Panc1 (cell line): Measurements from ENCODE around the gene ATCAY. TPM values are rescaled to one million over a fixed set of nuclear protein-coding genes. Genes with fewer than 3 reads are reported as not detected.

ENCODE experiments used
- ATAC-seq: fragments of 200-7000 bp; cut with Tn5 transposase; 2 replicates; pipeline ENCODE4 v1.9.1; 2020; ENCODE audit warnings: mild to moderate bottlenecking, moderate library complexity
- BruUV-seq: library from RNA; stranded (reverse); fragments of 400-500 nt; replicated peaks from 2 replicates; lab custom pipeline; 2021; lab: Mats Ljungman, UMichigan
- CTCF ChIA-PET: fragments of 300-600 bp; sonication (Branson Sonifier 250); formaldehyde crosslinking; loops from one replicate; lab custom pipeline; 2022; ENCODE audit warnings: antibody characterized with exemption; lab: Charles Lee
- POLR2A ChIA-PET: fragments of 300-600 bp; sonication (Branson Sonifier 250); formaldehyde crosslinking; loops from one replicate; lab custom pipeline; 2022; ENCODE audit warnings: antibody characterized with exemption; lab: Charles Lee
- DNase-seq: peaks from one replicate; pipeline ENCODE4 v3.0.0-alpha.2; 2010; ENCODE audit warnings: low read depth, low spot score
- H3K27ac ChIP-seq: 2 replicates; pipeline ENCODE4 v1.5.1; 2011; ENCODE audit warnings: mild to moderate bottlenecking, low read length, inconsistent platforms
- H3K27me3 ChIP-seq: fragments of 200-500 bp; sonication (Bioruptor generic); 2 replicates; pipeline ENCODE4 v1.6.0; 2014; ENCODE audit warnings: low read length, inconsistent platforms; ENCODE audit not compliant: control insufficient read depth, insufficient read depth
- H3K36me3 ChIP-seq: fragments of 200-500 bp; sonication (Bioruptor generic); 2 replicates; pipeline ENCODE4 v1.5.1; 2014; ENCODE audit warnings: inconsistent platforms, mild to moderate bottlenecking, low read length, moderate library complexity; ENCODE audit not compliant: control insufficient read depth, insufficient read depth
- H3K4me1 ChIP-seq: 2 replicates; pipeline ENCODE4 v1.5.1; 2011; ENCODE audit warnings: inconsistent platforms, mild to moderate bottlenecking, low read length, moderate library complexity; ENCODE audit not compliant: control insufficient read depth, insufficient read depth
- H3K4me3 ChIP-seq, 2 experiments: 2 replicates each; pipeline ENCODE4 v1.5.1; 2011 to 2012; ENCODE audit warnings: low read depth in 2 of 2, low read length in 2 of 2, mild to moderate bottlenecking in 2 of 2, inconsistent platforms in 1 of 2, moderate library complexity in 1 of 2
- H3K9me3 ChIP-seq: fragments of 200-500 bp; sonication (Bioruptor generic); 2 replicates; pipeline ENCODE4 v1.5.1; 2014; ENCODE audit warnings: low read depth, mild to moderate bottlenecking, inconsistent platforms, low read length, moderate library complexity; ENCODE audit not compliant: control insufficient read depth, insufficient read depth
- POLR2AphosphoS5 ChIP-seq: IDR thresholded peaks from 2 replicates; pipeline ENCODE4 v1.6.1; 2012; ENCODE audit warnings: mild to moderate bottlenecking, low read depth, low read length, moderate library complexity
- SIN3A ChIP-seq: IDR thresholded peaks from 2 replicates; pipeline ENCODE4 v1.6.1; 2012; ENCODE audit warnings: low read depth, mild to moderate bottlenecking, low read length, moderate library complexity, borderline replicate concordance; ENCODE audit not compliant: insufficient read depth
- TCF7L2 ChIP-seq: IDR thresholded peaks from 2 replicates; pipeline ENCODE4 v1.6.1; 2011; ENCODE audit warnings: mild to moderate bottlenecking, low read depth, low read length, inconsistent platforms
- in situ Hi-C: cut with HindIII; loops from 2 replicates; pipeline ENCODE4 v1.10.0; 2016; ENCODE audit warnings: low sequenced_read_pairs, low pct_unique_long_range_greater_than_20kb
- intact Hi-C: fragments of 100-400 bp; cut with micrococcal nuclease; formaldehyde crosslinking; loops from one replicate; pipeline ENCODE4 v1.10.0; 2022; ENCODE audit not compliant: unreplicated experiment
- total RNA-seq: library from RNA; stranded (reverse); gene quantifications from one replicate; pipeline ENCODE4 v1.2.1, GENCODE V29; 2021; ENCODE audit not compliant: unreplicated experiment
- TF ChIP-seq, protein P1 (sequence below): fragments of 450-650 bp; IDR thresholded peaks from 2 replicates; pipeline ENCODE4 v1.5.1; 2017; ENCODE audit warnings: mild to moderate bottlenecking
- TF ChIP-seq, protein P2 (sequence below), 2 experiments: IDR thresholded peaks; 2 replicates each; pipeline ENCODE4 v1.6.1; 2011 to 2012; ENCODE audit warnings: low read depth in 2 of 2, control low read depth in 1 of 2, low read length in 1 of 2, mild to moderate bottlenecking in 1 of 2, moderate library complexity in 1 of 2; ENCODE audit not compliant: insufficient read depth in 1 of 2

Gene ATCAY
- total RNA-seq, 1 experiment from 2014 or later, result 0.15 TPM

- in situ Hi-C loops, result no loop called here
- Histone ChIP-seq H3K27me3 (no peaks in the 10 kb centered on the region), H3K27ac (no peak overlapping the region), H3K4me3 (no peak overlapping the region), H3K36me3 (no peaks in the 10 kb centered on the region), H3K9me3 (peaks cover 4% of the 10 kb centered on the region; the same call in 1 of the 2 replicates), H3K4me1 (no peaks in the 10 kb centered on the region)
- POLR2A ChIA-PET, result interaction anchor here (0.6 kb wide), 1 partner anchor 85 kb away, joined by 13 read pairs; no protein-coding TSS in a partner anchor
- intact Hi-C loops, result no loop called here
- DNase-seq (no peak), ATAC-seq (peak; percentile 93)
- CTCF ChIA-PET, result interaction anchor here (0.8 to 1.2 kb wide), 4 partner anchors 14 to 120 kb away, joined by 3 to 4 read pairs (median 3); no protein-coding TSS in a partner anchor
- BruUV-seq, result no TSS peak
- TF ChIP-seq, protein P1, sequence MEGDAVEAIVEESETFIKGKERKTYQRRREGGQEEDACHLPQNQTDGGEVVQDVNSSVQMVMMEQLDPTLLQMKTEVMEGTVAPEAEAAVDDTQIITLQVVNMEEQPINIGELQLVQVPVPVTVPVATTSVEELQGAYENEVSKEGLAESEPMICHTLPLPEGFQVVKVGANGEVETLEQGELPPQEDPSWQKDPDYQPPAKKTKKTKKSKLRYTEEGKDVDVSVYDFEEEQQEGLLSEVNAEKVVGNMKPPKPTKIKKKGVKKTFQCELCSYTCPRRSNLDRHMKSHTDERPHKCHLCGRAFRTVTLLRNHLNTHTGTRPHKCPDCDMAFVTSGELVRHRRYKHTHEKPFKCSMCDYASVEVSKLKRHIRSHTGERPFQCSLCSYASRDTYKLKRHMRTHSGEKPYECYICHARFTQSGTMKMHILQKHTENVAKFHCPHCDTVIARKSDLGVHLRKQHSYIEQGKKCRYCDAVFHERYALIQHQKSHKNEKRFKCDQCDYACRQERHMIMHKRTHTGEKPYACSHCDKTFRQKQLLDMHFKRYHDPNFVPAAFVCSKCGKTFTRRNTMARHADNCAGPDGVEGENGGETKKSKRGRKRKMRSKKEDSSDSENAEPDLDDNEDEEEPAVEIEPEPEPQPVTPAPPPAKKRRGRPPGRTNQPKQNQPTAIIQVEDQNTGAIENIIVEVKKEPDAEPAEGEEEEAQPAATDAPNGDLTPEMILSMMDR, result peak; percentile 77; the same call in 1 of the 2 replicates
- TF ChIP-seq SIN3A, result no peak
Measured at GRCh38 chr19:3849092-3849491, 31.4 kb upstream of the ATCAY start.

GRCh38 chr19:3849787-3850186, 30.7 kb upstream of the ATCAY start:
- TF ChIP-seq TCF7L2 (no peak), SIN3A (no peak), POLR2AphosphoS5 (no peak)
- TF ChIP-seq, protein P1, result no peak
- TF ChIP-seq, protein P2, sequence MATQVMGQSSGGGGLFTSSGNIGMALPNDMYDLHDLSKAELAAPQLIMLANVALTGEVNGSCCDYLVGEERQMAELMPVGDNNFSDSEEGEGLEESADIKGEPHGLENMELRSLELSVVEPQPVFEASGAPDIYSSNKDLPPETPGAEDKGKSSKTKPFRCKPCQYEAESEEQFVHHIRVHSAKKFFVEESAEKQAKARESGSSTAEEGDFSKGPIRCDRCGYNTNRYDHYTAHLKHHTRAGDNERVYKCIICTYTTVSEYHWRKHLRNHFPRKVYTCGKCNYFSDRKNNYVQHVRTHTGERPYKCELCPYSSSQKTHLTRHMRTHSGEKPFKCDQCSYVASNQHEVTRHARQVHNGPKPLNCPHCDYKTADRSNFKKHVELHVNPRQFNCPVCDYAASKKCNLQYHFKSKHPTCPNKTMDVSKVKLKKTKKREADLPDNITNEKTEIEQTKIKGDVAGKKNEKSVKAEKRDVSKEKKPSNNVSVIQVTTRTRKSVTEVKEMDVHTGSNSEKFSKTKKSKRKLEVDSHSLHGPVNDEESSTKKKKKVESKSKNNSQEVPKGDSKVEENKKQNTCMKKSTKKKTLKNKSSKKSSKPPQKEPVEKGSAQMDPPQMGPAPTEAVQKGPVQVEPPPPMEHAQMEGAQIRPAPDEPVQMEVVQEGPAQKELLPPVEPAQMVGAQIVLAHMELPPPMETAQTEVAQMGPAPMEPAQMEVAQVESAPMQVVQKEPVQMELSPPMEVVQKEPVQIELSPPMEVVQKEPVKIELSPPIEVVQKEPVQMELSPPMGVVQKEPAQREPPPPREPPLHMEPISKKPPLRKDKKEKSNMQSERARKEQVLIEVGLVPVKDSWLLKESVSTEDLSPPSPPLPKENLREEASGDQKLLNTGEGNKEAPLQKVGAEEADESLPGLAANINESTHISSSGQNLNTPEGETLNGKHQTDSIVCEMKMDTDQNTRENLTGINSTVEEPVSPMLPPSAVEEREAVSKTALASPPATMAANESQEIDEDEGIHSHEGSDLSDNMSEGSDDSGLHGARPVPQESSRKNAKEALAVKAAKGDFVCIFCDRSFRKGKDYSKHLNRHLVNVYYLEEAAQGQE (IDR thresholded peaks at IDR 0.05; ENCODE audit: insufficient read depth in 1 of 2, low read depth in 2 of 2, low read length in 1 of 2), result no peak
- H3K27ac ChIP-seq, result no peak overlapping the region
- intact Hi-C loops, result no loop called here
- POLR2A ChIA-PET, result interaction anchor here (0.6 kb wide), 1 partner anchor 84 kb away, joined by 13 read pairs; no protein-coding TSS in a partner anchor
- no peak for DNase-seq
- no peaks in the 10 kb centered on the region for H3K36me3 ChIP-seq
- BruUV-seq, result no TSS peak
- H3K4me1 ChIP-seq, result no peaks in the 10 kb centered on the region
- peaks cover 4% of the 10 kb centered on the region; the same call in 1 of the 2 replicates for H3K9me3 ChIP-seq
- in situ Hi-C loops, result no loop called here
- no peak for ATAC-seq
- no peak overlapping the region for H3K4me3 ChIP-seq
- no peaks in the 10 kb centered on the region for H3K27me3 ChIP-seq
- CTCF ChIA-PET, result interaction anchor here (1.0 to 1.2 kb wide), 2 partner anchors 13 to 119 kb away, joined by 3 to 4 read pairs; no protein-coding TSS in a partner anchor
